GM21737 (cell line): Measurements from ENCODE around the gene MALRD1.

ENCODE experiments used
- ATAC-seq: cut with Tn5 transposase; IDR thresholded peaks from one replicate; pipeline ENCODE4 v1.9.1; 2021; ENCODE audit warnings: mild to moderate bottlenecking, moderate library complexity; ENCODE audit not compliant: unreplicated experiment

The MALRD1 gene

GRCh38 chr10:19563388-19564141 lies 515.0 kb downstream of the MALRD1 start:
- ATAC-seq: no peak

GRCh38 chr10:19570120-19570519 lies 521.5 kb downstream of the MALRD1 start:
- no peak for ATAC-seq

GRCh38 chr10:19570991-19571390 lies 522.4 kb downstream of the MALRD1 start:
- ATAC-seq: no peak

GRCh38 chr10:19572056-19572455 lies 523.5 kb downstream of the MALRD1 start:
- no peak for ATAC-seq

GRCh38 chr10:19576576-19576975 lies 528.0 kb downstream of the MALRD1 start:
- no peak for ATAC-seq

GRCh38 chr10:19577381-19577780 lies 528.8 kb downstream of the MALRD1 start:
- no peak for ATAC-seq

GRCh38 chr10:19577807-19578206 lies 529.2 kb downstream of the MALRD1 start:
- ATAC-seq: no peak

GRCh38 chr10:19578571-19578970 lies 530.0 kb downstream of the MALRD1 start:
- ATAC-seq: no peak

- ATAC-seq: no peak
Observed at GRCh38 chr10:19579761-19580545, 531.4 kb downstream of the MALRD1 start.

- no peak for ATAC-seq
Observed at GRCh38 chr10:19580691-19581090, 532.1 kb downstream of the MALRD1 start.

GRCh38 chr10:19588608-19589007 lies 540.0 kb downstream of the MALRD1 start:
- ATAC-seq: no peak

GRCh38 chr10:19592276-19592675 lies 543.7 kb downstream of the MALRD1 start:
- no peak for ATAC-seq

GRCh38 chr10:19595212-19595845 lies 546.7 kb downstream of the MALRD1 start:
- ATAC-seq: no peak

- ATAC-seq: no peak
Observed at GRCh38 chr10:19605806-19606205, 557.2 kb downstream of the MALRD1 start.

- no peak for ATAC-seq
Observed at GRCh38 chr10:19606968-19607367, 558.4 kb downstream of the MALRD1 start.

GRCh38 chr10:19611775-19612174 lies 563.2 kb downstream of the MALRD1 start:
- no peak for ATAC-seq

- no peak for ATAC-seq
Observed at GRCh38 chr10:19616966-19617365, 568.4 kb downstream of the MALRD1 start.

GRCh38 chr10:19620811-19621210 lies 572.2 kb downstream of the MALRD1 start:
- ATAC-seq: no peak

GRCh38 chr10:19623321-19623720 lies 574.7 kb downstream of the MALRD1 start:
- no peak for ATAC-seq

- no peak for ATAC-seq
Observed at GRCh38 chr10:19626156-19626555, 577.6 kb downstream of the MALRD1 start.

GRCh38 chr10:19628767-19629560 lies 580.4 kb downstream of the MALRD1 start:
- no peak for ATAC-seq
